GM13977 (cell line): ENCODE results near the gene PDE4D.
"Not testable (repeated sequence)": the region's sequence is repeated elsewhere in the genome, so short reads cannot be mapped to it uniquely, and the experiment has no call there.

Experiments
- DNase-seq: peaks from one replicate; pipeline ENCODE4 v3.0.0; 2012; ENCODE audit warnings: low spot score
- CTCF ChIP-seq: IDR thresholded peaks from 2 replicates; pipeline ENCODE4 v1.5.1; 2012; ENCODE audit warnings: mild to moderate bottlenecking, control low read depth; ENCODE audit not compliant: insufficient read depth; ENCODE audit errors: extremely low read depth, missing control alignments
- in situ Hi-C: fragments of 300-500 bp; cut with MboI; formaldehyde crosslinking; loops from one replicate; pipeline ENCODE4 v1.12.0; 2022; ENCODE audit warnings: low sequenced_read_pairs, low pct_unique_long_range_greater_than_20kb, mixed read lengths, inconsistent platforms; ENCODE audit not compliant: unreplicated experiment

The PDE4D gene

DNA sequence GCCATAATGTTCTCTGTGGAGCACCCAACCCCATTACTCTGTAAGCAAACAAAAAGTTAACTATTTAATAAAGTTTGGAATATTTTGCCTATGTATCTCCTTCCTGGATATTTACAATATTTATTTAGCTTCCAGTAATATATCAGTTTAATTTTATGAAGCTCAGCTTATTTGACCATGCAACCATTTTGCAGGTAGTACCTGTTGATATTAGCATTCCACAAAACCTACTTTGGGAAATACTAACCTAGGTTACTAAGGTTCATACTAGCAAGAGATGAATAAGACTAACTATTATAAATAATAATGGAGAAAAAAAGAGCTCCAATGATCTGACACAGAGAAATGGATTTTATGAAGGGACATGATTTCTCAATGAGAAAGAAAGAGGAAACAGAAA lies 506.4 kb downstream of the PDE4D start:
- no peak for DNase-seq
- in situ Hi-C loops, result loop anchor here (25.0 kb wide), 1 partner anchor 400 kb away; no protein-coding TSS in a partner anchor
- TF ChIP-seq CTCF, result no peak

DNA sequence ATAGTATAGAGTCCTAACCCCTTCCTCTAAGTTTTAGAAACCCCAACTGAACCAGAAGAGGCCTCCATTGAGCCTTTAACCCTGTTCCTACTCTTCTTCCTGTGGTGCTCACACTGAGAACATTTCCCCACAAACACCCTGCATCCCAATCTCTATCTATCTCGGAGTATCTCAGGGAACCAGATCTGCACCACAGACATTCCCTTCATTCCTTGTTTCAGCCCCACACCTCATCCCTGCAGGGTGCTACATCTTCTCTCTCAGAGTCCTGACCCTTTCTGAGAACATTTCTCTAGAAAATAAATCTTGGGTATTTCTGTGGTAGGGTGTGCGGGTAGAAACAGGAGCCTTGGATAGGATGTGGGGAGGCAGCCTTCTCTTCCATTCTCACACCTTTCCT lies 507.8 kb downstream of the PDE4D start:
- DNase-seq, result no peak
- in situ Hi-C loops, result loop anchor here (25.0 kb wide), 1 partner anchor 402 kb away; no protein-coding TSS in a partner anchor
- TF ChIP-seq CTCF, result no peak

DNA sequence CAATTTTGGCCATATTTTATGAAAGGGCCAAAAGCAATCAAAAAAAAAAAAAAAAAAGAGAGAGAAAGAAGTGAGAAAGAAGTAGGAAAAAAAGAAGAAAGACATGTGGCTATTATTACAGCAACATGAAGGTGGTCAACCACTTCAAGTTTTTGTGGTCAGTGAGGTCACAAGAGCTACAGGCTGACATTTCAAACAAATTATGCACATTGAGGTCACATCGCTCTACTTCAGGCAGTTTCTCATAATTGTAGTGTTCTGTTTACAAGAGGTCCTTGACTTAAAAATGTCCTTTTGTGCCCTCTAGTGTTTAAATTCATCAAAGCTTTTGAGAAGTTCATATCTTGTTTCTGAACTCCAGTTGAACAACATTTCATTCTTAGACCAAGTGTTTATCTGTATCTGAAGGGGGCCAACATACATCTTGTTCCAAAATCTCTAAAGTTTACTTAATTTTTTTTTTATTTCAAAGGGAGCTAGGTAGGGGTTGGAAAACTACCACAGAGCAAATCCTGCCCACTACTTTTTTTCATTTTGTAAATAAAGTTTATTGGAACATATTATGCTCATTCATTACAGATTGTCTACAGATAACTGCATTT lies 513.1 kb downstream of the PDE4D start:
- DNase-seq, result peak; percentile 45
- peak; percentile 56 for TF ChIP-seq CTCF
- in situ Hi-C loops, result loop anchor here (25.0 kb wide), 1 partner anchor 407 kb away; no protein-coding TSS in a partner anchor

DNA sequence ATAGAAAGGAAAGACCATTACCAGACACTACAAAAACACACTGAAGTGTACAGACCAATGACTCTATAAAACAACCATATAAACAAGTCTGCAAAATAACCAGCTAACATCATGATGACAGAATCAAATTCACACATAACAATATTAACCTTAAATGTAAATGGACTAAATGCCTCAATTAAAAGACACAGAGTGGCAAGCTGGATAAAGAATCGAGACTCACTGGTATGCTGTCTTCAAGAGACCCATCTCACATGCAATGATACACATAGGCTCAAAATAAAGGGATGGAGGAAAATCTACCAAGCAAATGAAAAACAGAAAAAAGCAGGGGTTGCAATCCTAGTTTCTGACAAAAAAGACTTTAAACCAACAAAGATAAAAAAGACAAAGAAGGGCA lies 519.5 kb downstream of the PDE4D start:
- in situ Hi-C loops, result loop anchor here (10.0 kb wide), 1 partner anchor 189 kb away; no protein-coding TSS in a partner anchor
- not testable (repeated sequence) for DNase-seq

- in situ Hi-C loops, result loop anchor here (10.0 kb wide), 1 partner anchor 187 kb away; no protein-coding TSS in a partner anchor
- TF ChIP-seq CTCF, result no peak
- DNase-seq, result no peak
Measured at GRCh38 chr5:59371525-59372127, 521.9 kb downstream of the PDE4D start.

- no peak for TF ChIP-seq CTCF
- in situ Hi-C loops, result no loop called here
- no peak for DNase-seq
Measured at GRCh38 chr5:59368951-59369350, 524.6 kb downstream of the PDE4D start.

DNA sequence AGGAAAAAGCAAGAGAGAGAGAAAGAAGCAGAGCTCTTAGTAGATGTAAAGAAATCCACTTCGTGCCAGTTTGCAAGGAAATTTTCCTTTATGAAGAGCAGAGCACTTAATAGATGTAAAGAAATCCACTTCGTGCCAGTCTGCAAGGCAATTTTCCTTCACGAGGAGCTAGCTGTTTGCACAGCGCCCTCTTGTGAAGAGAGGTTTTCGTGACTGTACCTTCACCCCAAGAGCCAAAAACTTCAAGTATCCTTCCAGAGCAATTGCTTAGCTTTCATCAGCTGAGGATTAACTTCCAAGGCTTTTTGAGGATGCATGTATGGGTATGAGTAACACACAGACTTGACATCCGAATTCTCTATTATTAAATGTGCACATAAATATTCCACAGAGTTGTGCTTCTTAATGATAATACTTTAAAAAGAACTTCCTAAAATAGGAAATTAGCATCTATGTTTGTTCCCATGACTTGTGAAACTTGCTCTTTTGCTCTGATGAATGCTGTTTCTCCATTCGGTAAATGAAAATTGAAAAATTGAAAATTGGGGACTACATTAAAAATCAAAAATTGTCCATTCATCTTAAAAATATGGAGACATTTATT lies 525.6 kb downstream of the PDE4D start:
- peak; percentile 18 for DNase-seq
- in situ Hi-C loops, result no loop called here
- peak; percentile 72 for TF ChIP-seq CTCF
